Hepatocyte (in vitro differentiated cells): Measurements from ENCODE around the gene LRRFIP1. TPM values are rescaled to one million over a fixed set of nuclear protein-coding genes. Genes with fewer than 3 reads are reported as not detected.

Experiments used
- DNase-seq: peaks from one replicate; pipeline ENCODE4 v3.0.0-alpha.2; 2016; ENCODE audit warnings: low spot score
- H2AFZ ChIP-seq: fragments of 200-600 bp; sonication (generic); 2 replicates; pipeline ENCODE4 v1.6.0; 2016; ENCODE audit warnings: antibody characterized with exemption, mild to moderate bottlenecking
- H3K27ac ChIP-seq: fragments of 200-600 bp; sonication (generic); 2 replicates; pipeline ENCODE4 v1.5.1; 2016; ENCODE audit warnings: mild to moderate bottlenecking
- H3K27me3 ChIP-seq: fragments of 200-600 bp; sonication (generic); 2 replicates; pipeline ENCODE4 v1.6.1; 2016
- H3K36me3 ChIP-seq: fragments of 200-600 bp; sonication (generic); replicated peaks from 2 replicates; pipeline ENCODE4 v1.5.1; 2016; ENCODE audit warnings: low read depth; ENCODE audit not compliant: insufficient read depth
- H3K4me1 ChIP-seq: fragments of 200-600 bp; sonication (generic); 2 replicates; pipeline ENCODE4 v1.5.1; 2016; ENCODE audit warnings: mild to moderate bottlenecking, moderate library complexity; ENCODE audit not compliant: insufficient read depth
- H3K4me2 ChIP-seq: fragments of 200-600 bp; sonication (generic); 2 replicates; pipeline ENCODE4 v1.6.0; 2016
- H3K4me3 ChIP-seq: fragments of 200-600 bp; sonication (generic); 2 replicates; pipeline ENCODE4 v1.5.1; 2016; ENCODE audit warnings: mild to moderate bottlenecking
- H3K79me2 ChIP-seq: fragments of 200-600 bp; sonication (generic); 2 replicates; pipeline ENCODE4 v1.6.0; 2017; ENCODE audit warnings: mild to moderate bottlenecking
- H3K9me2 ChIP-seq: fragments of 200-600 bp; sonication (generic); replicated peaks from 2 replicates; pipeline ENCODE4 v1.6.0; 2017; ENCODE audit warnings: mild to moderate bottlenecking; ENCODE audit not compliant: insufficient read depth
- H3K9me3 ChIP-seq: fragments of 200-600 bp; sonication (generic); 2 replicates; pipeline ENCODE4 v1.5.1; 2016; ENCODE audit warnings: low read depth, mild to moderate bottlenecking
- H4K20me1 ChIP-seq: fragments of 200-600 bp; sonication (generic); 2 replicates; pipeline ENCODE4 v1.6.0; 2016; ENCODE audit warnings: mild to moderate bottlenecking; ENCODE audit not compliant: insufficient read depth, poor library complexity, severe bottlenecking
- EZH2 ChIP-seq: fragments of 200-600 bp; sonication (generic); IDR thresholded peaks from 2 replicates; pipeline ENCODE4 v1.6.1; 2016; ENCODE audit warnings: antibody characterized with exemption, mild to moderate bottlenecking, borderline replicate concordance
- EZH2phosphoT487 ChIP-seq: fragments of 200-600 bp; sonication (generic); IDR thresholded peaks from one replicate; pipeline ENCODE4 v1.6.1; 2018; ENCODE audit warnings: antibody characterized with exemption, mild to moderate bottlenecking, low read depth, moderate library complexity; ENCODE audit not compliant: unreplicated experiment, severe bottlenecking
- WGBS: methylation state at CpG from one replicate; pipeline ENCODE4 v1.1.6; 2016; ENCODE audit warnings: low lambda C conversion rate; ENCODE audit errors: missing lambda C conversion rate; 5-methylcytosine and 5-hydroxymethylcytosine counted together
- polyA plus RNA-seq: library from polyadenylated mRNA; unstranded; fragments of >200 nt; fragmentation: Nextera tagmentation; extraction: Ambion mirVana; gene quantifications from 2 replicates; pipeline ENCODE4 v1.2.1, GENCODE V29; 2016
- total RNA-seq: library from RNA; depleted of rRNA; stranded (reverse); fragments of >200 nt; gene quantifications from 2 replicates; pipeline ENCODE4 v1.2.3, GENCODE V29; 2014
- TF ChIP-seq, protein P1 (sequence below): fragments of 200-600 bp; sonication (generic); IDR thresholded peaks from 2 replicates; pipeline ENCODE4 v1.5.1; 2016; ENCODE audit warnings: antibody characterized with exemption, mild to moderate bottlenecking; ENCODE audit not compliant: poor library complexity

The LRRFIP1 gene
- total and polyA plus RNA-seq, 2 experiments from 2014 or later: 42.7 to 64.1 TPM

DNA sequence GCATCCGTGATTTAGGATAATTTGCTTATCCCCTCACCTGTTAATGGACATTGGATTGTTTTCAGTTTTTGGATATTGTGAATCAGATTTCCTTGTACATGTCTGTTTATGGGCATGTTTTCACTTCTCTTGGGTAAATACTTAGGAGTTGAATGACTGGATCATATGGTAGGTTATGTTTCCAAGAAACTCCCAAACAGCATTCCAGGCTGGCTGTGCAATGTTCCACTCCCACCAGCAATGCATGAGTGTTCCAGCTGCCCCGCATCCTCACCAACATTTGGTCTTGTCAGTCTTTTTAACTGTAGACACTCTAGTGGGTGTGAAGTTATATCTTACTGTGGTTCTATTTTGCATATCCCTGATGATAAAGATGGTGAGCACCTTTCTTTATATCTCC, 8.9 kb upstream of the LRRFIP1 start:
- Histone ChIP-seq H3K79me2 (no peaks in the 10 kb centered on the region), H4K20me1 (no peaks in the 10 kb centered on the region), H3K36me3 (no peaks in the 10 kb centered on the region), H2AFZ (no peak overlapping the region), H3K4me2 (no peak overlapping the region), H3K27me3 (no peaks in the 10 kb centered on the region), H3K4me1 (peaks cover 38% of the 10 kb centered on the region), H3K9me2 (no peaks in the 10 kb centered on the region), H3K27ac (no peak overlapping the region), H3K9me3 (no peaks in the 10 kb centered on the region), H3K4me3 (no peak overlapping the region)
- no peak for DNase-seq
- TF ChIP-seq EZH2phosphoT487 (no peak), EZH2 (no peak)
- TF ChIP-seq, protein P1, sequence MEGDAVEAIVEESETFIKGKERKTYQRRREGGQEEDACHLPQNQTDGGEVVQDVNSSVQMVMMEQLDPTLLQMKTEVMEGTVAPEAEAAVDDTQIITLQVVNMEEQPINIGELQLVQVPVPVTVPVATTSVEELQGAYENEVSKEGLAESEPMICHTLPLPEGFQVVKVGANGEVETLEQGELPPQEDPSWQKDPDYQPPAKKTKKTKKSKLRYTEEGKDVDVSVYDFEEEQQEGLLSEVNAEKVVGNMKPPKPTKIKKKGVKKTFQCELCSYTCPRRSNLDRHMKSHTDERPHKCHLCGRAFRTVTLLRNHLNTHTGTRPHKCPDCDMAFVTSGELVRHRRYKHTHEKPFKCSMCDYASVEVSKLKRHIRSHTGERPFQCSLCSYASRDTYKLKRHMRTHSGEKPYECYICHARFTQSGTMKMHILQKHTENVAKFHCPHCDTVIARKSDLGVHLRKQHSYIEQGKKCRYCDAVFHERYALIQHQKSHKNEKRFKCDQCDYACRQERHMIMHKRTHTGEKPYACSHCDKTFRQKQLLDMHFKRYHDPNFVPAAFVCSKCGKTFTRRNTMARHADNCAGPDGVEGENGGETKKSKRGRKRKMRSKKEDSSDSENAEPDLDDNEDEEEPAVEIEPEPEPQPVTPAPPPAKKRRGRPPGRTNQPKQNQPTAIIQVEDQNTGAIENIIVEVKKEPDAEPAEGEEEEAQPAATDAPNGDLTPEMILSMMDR: no peak
- WGBS: 97% methylated on average over 2 of the region's 2 CpGs

DNA sequence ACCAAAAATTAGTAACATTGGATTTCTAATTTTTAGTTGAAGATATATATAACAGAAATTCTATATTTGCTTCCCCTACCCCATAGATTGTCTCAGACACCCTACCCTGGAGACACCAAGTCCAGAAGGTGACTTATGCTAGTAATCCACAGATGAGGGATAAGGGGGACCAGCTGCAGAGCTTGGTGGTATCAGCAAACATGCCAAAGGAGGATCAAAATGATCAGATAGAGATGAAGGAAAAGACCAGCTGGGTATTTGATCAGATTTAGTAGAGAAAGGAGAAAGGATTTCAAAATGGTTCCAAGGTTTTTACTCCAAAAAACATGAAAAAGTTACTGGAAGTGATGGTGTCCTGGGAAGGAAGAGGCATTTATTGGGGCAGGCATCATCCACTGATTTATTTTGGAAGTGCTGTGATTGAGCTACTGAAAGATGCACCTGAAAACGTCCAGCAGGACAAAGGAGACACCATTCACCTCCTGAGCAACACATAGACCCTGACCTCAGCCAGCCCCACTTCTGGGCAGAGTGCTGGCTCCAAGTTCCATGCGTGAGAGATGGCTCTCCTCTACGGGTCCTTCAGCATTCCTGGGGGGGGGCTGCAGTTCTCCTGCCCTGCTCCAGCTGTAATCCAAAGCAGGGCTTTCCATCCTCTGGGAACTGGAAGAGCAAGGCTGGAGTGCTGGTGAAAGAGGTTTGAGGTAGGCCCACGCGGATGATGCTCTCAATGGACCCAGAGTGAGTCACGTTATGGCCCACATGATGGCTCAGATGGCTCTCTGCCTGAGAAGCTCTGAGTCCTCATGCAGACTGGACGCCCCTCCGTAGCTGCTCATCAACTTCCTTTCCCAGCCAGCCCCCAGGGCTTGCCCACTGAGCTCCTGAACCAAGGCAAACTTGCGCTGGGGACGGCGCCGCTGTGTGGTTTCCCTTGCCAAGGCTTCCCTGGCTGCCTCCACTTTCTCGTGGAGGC, 3.7 kb upstream of the LRRFIP1 start:
- H3K27ac ChIP-seq: no peak overlapping the region
- no peaks in the 10 kb centered on the region for H3K27me3 ChIP-seq
- H3K4me3 ChIP-seq: no peak overlapping the region
- no peak overlapping the region for H3K4me2 ChIP-seq
- H4K20me1 ChIP-seq: peaks cover under 1% of the 10 kb centered on the region
- H2AFZ ChIP-seq: no peak overlapping the region
- no peaks in the 10 kb centered on the region for H3K9me2 ChIP-seq
- 85% methylated on average over 13 of the region's 13 CpGs for WGBS
- TF ChIP-seq EZH2 (no peak), EZH2phosphoT487 (no peak)
- TF ChIP-seq, protein P1: no peak
- peaks cover 6% of the 10 kb centered on the region for H3K79me2 ChIP-seq
- no peak for DNase-seq
- no peaks in the 10 kb centered on the region for H3K9me3 ChIP-seq
- no peaks in the 10 kb centered on the region for H3K36me3 ChIP-seq
- H3K4me1 ChIP-seq: peaks cover 6% of the 10 kb centered on the region

DNA sequence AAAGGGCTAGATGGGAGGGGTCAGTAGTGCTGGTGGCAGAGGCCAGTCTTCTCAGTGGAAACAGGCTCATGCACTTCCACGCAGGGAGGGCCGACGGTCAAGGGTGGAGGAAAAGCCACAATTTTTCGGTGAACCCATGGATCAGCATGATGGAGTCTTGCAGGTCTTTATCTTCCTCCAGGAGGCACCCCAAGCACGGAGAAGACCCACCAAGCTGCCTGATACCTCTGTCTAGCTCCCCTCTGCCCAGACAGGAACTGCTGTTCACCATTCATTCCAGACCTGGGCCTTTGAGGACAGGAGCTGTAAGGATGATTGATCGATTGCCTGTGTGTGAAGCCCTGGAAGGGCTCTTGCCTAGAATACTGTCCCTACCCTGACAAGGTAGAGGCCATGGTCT, 2.8 kb upstream of the LRRFIP1 start:
- TF ChIP-seq EZH2phosphoT487: no peak
- no peak for TF ChIP-seq EZH2
- TF ChIP-seq, protein P1: no peak
- Histone ChIP-seq H3K27ac (no peak overlapping the region), H3K9me2 (no peaks in the 10 kb centered on the region), H2AFZ (no peak overlapping the region), H3K9me3 (no peaks in the 10 kb centered on the region), H3K4me2 (no peak overlapping the region), H3K79me2 (peaks cover 12% of the 10 kb centered on the region), H3K36me3 (no peaks in the 10 kb centered on the region), H3K27me3 (no peaks in the 10 kb centered on the region), H3K4me3 (no peak overlapping the region), H3K4me1 (peaks cover 11% of the 10 kb centered on the region), H4K20me1 (peaks cover 6% of the 10 kb centered on the region)
- DNase-seq: no peak
- 90% methylated on average over 6 of the region's 6 CpGs for WGBS
